H9 (cell line): Measurements from ENCODE around the gene YES1. TPM values are rescaled to one million over a fixed set of nuclear protein-coding genes. Genes with fewer than 3 reads are reported as not detected.

Source experiments
- DNase-seq: peaks from one replicate; pipeline ENCODE4 v3.0.0-alpha.2; 2017
- H2AFZ ChIP-seq: one replicate; pipeline ENCODE4 v1.6.1; 2013; ENCODE audit warnings: mild to moderate bottlenecking, low read length, control low read depth, moderate library complexity
- H2AK5ac ChIP-seq: 2 replicates; pipeline ENCODE4 v1.6.1; 2013; ENCODE audit warnings: low read length, control low read depth, mixed read lengths; ENCODE audit not compliant: insufficient read length
- H2BK120ac ChIP-seq: one replicate; pipeline ENCODE4 v1.6.1; 2013; ENCODE audit warnings: low read depth, mild to moderate bottlenecking, low read length, control low read depth, inconsistent platforms; ENCODE audit not compliant: poor library complexity, severe bottlenecking
- H2BK12ac ChIP-seq: 2 replicates; pipeline ENCODE4 v1.6.1; 2013; ENCODE audit warnings: low read length, control low read depth, mixed read lengths, low read depth; ENCODE audit not compliant: insufficient read length
- H2BK15ac ChIP-seq: 2 replicates; pipeline ENCODE4 v1.6.1; 2013; ENCODE audit warnings: low read depth, low read length, control low read depth
- H2BK20ac ChIP-seq: one replicate; pipeline ENCODE4 v1.6.1; 2013; ENCODE audit warnings: low read depth, mild to moderate bottlenecking, low read length, control low read depth, inconsistent platforms; ENCODE audit not compliant: poor library complexity, severe bottlenecking
- H2BK5ac ChIP-seq: 2 replicates; pipeline ENCODE4 v1.6.1; 2013; ENCODE audit warnings: low read length, control low read depth, mixed read lengths; ENCODE audit not compliant: insufficient read length
- H3K14ac ChIP-seq: 2 replicates; pipeline ENCODE4 v1.6.1; 2013; ENCODE audit warnings: low read length, control low read depth; ENCODE audit not compliant: insufficient read depth
- H3K18ac ChIP-seq: 2 replicates; pipeline ENCODE4 v1.6.1; 2013; ENCODE audit warnings: low read depth, mild to moderate bottlenecking, mixed read lengths, low read length, control low read depth; ENCODE audit not compliant: insufficient read length
- H3K23ac ChIP-seq: 2 replicates; pipeline ENCODE4 v1.6.1; 2013; ENCODE audit warnings: low read length, control low read depth, mixed read lengths, low read depth; ENCODE audit not compliant: insufficient read length
- H3K23me2 ChIP-seq: 2 replicates; pipeline ENCODE4 v1.6.1; 2013; ENCODE audit warnings: low read depth, mild to moderate bottlenecking, mixed read lengths, low read length, control low read depth; ENCODE audit not compliant: insufficient read length, poor library complexity, severe bottlenecking
- H3K27ac ChIP-seq: 2 replicates; pipeline ENCODE4 v1.5.1; 2013; ENCODE audit warnings: low read length, control low read depth, mixed read lengths, low read depth; ENCODE audit not compliant: insufficient read length
- H3K27me3 ChIP-seq: 2 replicates; pipeline ENCODE4 v1.6.1; 2013; ENCODE audit warnings: low read length, control low read depth, inconsistent platforms; ENCODE audit not compliant: insufficient read depth
- H3K4ac ChIP-seq: 2 replicates; pipeline ENCODE4 v1.6.1; 2013; ENCODE audit warnings: low read depth, mild to moderate bottlenecking, control low read depth, inconsistent platforms, low read length, moderate library complexity
- H3K4me1 ChIP-seq: 2 replicates; pipeline ENCODE4 v1.6.1; 2013; ENCODE audit warnings: low read length, control low read depth, inconsistent platforms; ENCODE audit not compliant: insufficient read depth
- H3K4me2 ChIP-seq: 2 replicates; pipeline ENCODE4 v1.6.1; 2013; ENCODE audit warnings: low read length, control low read depth, mixed read lengths; ENCODE audit not compliant: insufficient read length, insufficient read depth
- H3K56ac ChIP-seq: 2 replicates; pipeline ENCODE4 v1.6.1; 2013; ENCODE audit warnings: low read depth, mild to moderate bottlenecking, mixed read lengths, low read length, control low read depth; ENCODE audit not compliant: insufficient read length
- H3K79me1 ChIP-seq: 2 replicates; pipeline ENCODE4 v1.6.1; 2013; ENCODE audit warnings: low read depth, mild to moderate bottlenecking, moderate library complexity, low read length, control low read depth, inconsistent platforms; ENCODE audit not compliant: insufficient read depth, poor library complexity, severe bottlenecking
- H3K79me2 ChIP-seq: 2 replicates; pipeline ENCODE4 v1.6.1; 2013; ENCODE audit warnings: low read length, control low read depth, inconsistent platforms; ENCODE audit not compliant: insufficient read depth
- H3K9ac ChIP-seq: 2 replicates; pipeline ENCODE4 v1.6.1; 2013; ENCODE audit warnings: low read length, control low read depth, mixed read lengths; ENCODE audit not compliant: insufficient read length; ENCODE audit errors: extremely low read depth
- H3K9me3 ChIP-seq: one replicate; pipeline ENCODE4 v1.6.1; 2013; ENCODE audit warnings: low read depth, low read length, inconsistent platforms; ENCODE audit not compliant: control insufficient read depth
- H3T11ph ChIP-seq: one replicate; pipeline ENCODE4 v1.6.1; 2013; ENCODE audit warnings: mild to moderate bottlenecking, low read length, control low read depth, inconsistent platforms
- H4K20me1 ChIP-seq: one replicate; pipeline ENCODE4 v1.6.1; 2013; ENCODE audit not compliant: control insufficient read depth, insufficient read length, insufficient read depth
- H4K5ac ChIP-seq: 2 replicates; pipeline ENCODE4 v1.6.1; 2013; ENCODE audit warnings: low read depth, mild to moderate bottlenecking, mixed read lengths, low read length, control low read depth; ENCODE audit not compliant: insufficient read length
- H4K8ac ChIP-seq: replicated peaks from 2 replicates; pipeline ENCODE4 v1.6.1; 2013; ENCODE audit warnings: low read length, control low read depth, mixed read lengths, low read depth; ENCODE audit not compliant: insufficient read length
- H4K91ac ChIP-seq: 2 replicates; pipeline ENCODE4 v1.6.1; 2013; ENCODE audit warnings: low read depth, mild to moderate bottlenecking, moderate library complexity, mixed read lengths, low read length, control low read depth; ENCODE audit not compliant: insufficient read length
- H3K27ac Mint-ChIP-seq, 3 experiments: 2 replicates in 2 of 3; 3 replicates in 1 of 3; pipeline ENCODE4 v1.8.0; 2020 to 2021; ENCODE audit warnings: mixed read lengths in 3 of 3, mild to moderate bottlenecking in 1 of 3, moderate library complexity in 1 of 3
- H3K27me3 Mint-ChIP-seq: 2 replicates; pipeline ENCODE4 v1.8.0; 2021; ENCODE audit warnings: low read depth, mild to moderate bottlenecking, moderate library complexity, mixed read lengths
- H3K36me3 Mint-ChIP-seq, 3 experiments: 2 replicates in 2 of 3; 3 replicates in 1 of 3; pipeline ENCODE4 v1.8.0; 2020 to 2021; ENCODE audit warnings: low read depth in 3 of 3, mixed read lengths in 3 of 3; ENCODE audit not compliant: insufficient read depth in 1 of 3
- H3K4me1 Mint-ChIP-seq, 2 experiments: 2 replicates each; pipeline ENCODE4 v1.8.0; 2020; ENCODE audit warnings: mixed read lengths in 2 of 2
- H3K4me3 Mint-ChIP-seq, 2 experiments: 2 replicates in 1 of 2; 3 replicates in 1 of 2; pipeline ENCODE4 v1.8.0; 2020 to 2021; ENCODE audit warnings: mild to moderate bottlenecking in 2 of 2, mixed read lengths in 2 of 2, moderate library complexity in 1 of 2
- H3K9me3 Mint-ChIP-seq, 2 experiments: 2 replicates in 1 of 2; 3 replicates in 1 of 2; pipeline ENCODE4 v1.8.0; 2020; ENCODE audit warnings: mild to moderate bottlenecking in 2 of 2, mixed read lengths in 2 of 2, moderate library complexity in 1 of 2
- CTCF ChIP-seq: fragments of 200-600 bp; sonication (generic); conservative IDR thresholded peaks from 3 replicates; pipeline ENCODE4 v1.8.0; 2021; ENCODE audit warnings: antibody characterized with exemption, mild to moderate bottlenecking
- WGBS: extraction: QIAGEN DNeasy Blood & Tissue Kit; methylation state at CpG from one replicate; pipeline ENCODE4 v1.1.7; 2013; ENCODE audit warnings: missing lambda C conversion rate, low lambda C conversion rate, mixed read lengths; ENCODE audit not compliant: insufficient read length; ENCODE audit errors: extremely low coverage; 5-methylcytosine and 5-hydroxymethylcytosine counted together
- total RNA-seq: library from RNA; stranded (reverse); gene quantifications from 2 replicates; pipeline ENCODE4 v1.2.1, GENCODE V29; 2021

YES1 gene
- total RNA-seq, 1 experiment from 2014 or later, result 86.9 TPM

- Histone ChIP-seq H3K14ac (no peak overlapping the region), H4K8ac (no peak overlapping the region), H3K18ac (no peak overlapping the region), H2AK5ac (no peak overlapping the region), H3K79me2 (no peaks in the 10 kb centered on the region), H3T11ph (no peak overlapping the region), H3K79me1 (no peaks in the 10 kb centered on the region), H2BK12ac (no peak overlapping the region), H4K91ac (no peak overlapping the region), H3K27ac (no peak overlapping the region), H3K27me3 (peaks cover 30% of the 10 kb centered on the region), H4K20me1 (peaks cover 3% of the 10 kb centered on the region), H2BK20ac (no peak overlapping the region), H2BK120ac (no peak overlapping the region), H3K9ac (no peak overlapping the region), H3K23me2 (no peaks in the 10 kb centered on the region), H2BK5ac (no peak overlapping the region), H3K9me3 (no peaks in the 10 kb centered on the region), H3K56ac (no peak overlapping the region), H3K4me1 (no peaks in the 10 kb centered on the region), H2BK15ac (no peak overlapping the region), H2AFZ (no peak overlapping the region), H4K5ac (no peak overlapping the region), H3K4ac (no peak overlapping the region), H3K23ac (no peak overlapping the region), H3K4me2 (no peak overlapping the region)
- WGBS, result no CpG with 5 or more reads among the region's 15 CpGs
- no peak for TF ChIP-seq CTCF
- Mint-ChIP-seq H3K4me3 (no peak overlapping the region), H3K27me3 (peaks cover 75% of the 10 kb centered on the region), H3K36me3 (no peaks in the 10 kb centered on the region), H3K9me3 (no peaks in the 10 kb centered on the region; a peak in 1 of 5 replicates), H3K4me1 (peaks cover 3 to 6% of the 10 kb centered on the region in 2 experiments), H3K27ac (no peak overlapping the region)
- no peak for DNase-seq
Measured at GRCh38 chr18:841647-842370, 29.8 kb upstream of the YES1 start.
